ENCODE data around the gene KCNAB2.

Gene KCNAB2

GRCh38 chr1:6033124-6033523 lies 12.6 kb upstream of the KCNAB2 start:
- Histone ChIP-seq H3K9me3 (ENCODE audit: control insufficient read depth, low read length) (no peaks in the 10 kb centered on the region), H3K4me1 (ENCODE audit: control insufficient read depth, insufficient read depth, low read length) (peaks cover 4% of the 10 kb centered on the region), H3K27ac (ENCODE audit: insufficient read depth, low read depth, low read length, poor library complexity, severe bottlenecking) (no peak overlapping the region), H3K36me3 (ENCODE audit: control insufficient read depth, insufficient read depth, low read length) (no peaks in the 10 kb centered on the region), H3K27me3 (ENCODE audit: control insufficient read depth, insufficient read depth, low read length, poor library complexity, severe bottlenecking) (peaks cover 6% of the 10 kb centered on the region), H3K4me3 (ENCODE audit: insufficient read depth, low read depth, low read length) (no peak overlapping the region)
- WGBS, 2 experiments = 91% methylated on average over 8 of the region's 8 CpGs

DNA sequence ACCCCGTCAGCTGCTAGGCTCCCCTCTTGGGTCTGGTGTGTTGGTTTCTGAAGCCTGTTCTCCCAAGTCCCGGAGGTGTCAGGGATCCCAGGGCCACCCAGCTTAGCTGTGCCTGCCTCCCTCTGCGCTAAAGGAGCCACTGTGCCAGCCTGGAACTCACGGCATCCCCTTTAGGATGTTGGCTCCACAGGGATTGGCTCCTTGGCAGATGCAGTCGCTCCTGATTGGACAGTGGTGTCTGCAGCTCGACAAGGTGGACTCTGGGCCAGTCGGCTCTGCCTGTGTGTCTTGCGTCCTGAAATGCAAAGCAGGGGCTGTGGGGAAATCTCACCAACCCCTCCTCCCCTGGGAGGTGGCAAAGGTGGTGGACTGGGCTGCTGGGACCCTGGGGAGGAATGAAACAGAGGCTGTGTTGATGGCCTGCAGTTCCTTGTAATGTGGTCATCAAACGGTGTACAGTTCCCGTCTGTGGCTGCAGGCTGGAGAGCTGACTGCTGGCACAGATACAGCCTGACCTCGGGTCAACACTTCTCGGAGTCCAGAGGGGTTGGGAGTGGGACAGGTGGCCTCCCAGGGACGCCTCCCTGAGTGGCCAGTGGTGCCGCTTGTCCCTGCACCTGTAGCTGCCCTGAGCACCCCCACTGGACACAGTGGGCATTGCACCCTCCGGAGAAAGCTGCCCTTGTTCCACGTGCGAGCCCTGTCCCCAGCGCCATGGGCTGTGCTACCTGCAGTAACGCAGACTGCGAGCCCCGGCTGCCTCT lies 11.5 kb upstream of the KCNAB2 start:
- peak overlapping the region; percentile 7 for H3K4me3 ChIP-seq (ENCODE audit: insufficient read depth, low read depth, low read length)
- H3K27me3 ChIP-seq (ENCODE audit: control insufficient read depth, insufficient read depth, low read length, poor library complexity, severe bottlenecking) = peaks cover 6% of the 10 kb centered on the region
- H3K27ac ChIP-seq (ENCODE audit: insufficient read depth, low read depth, low read length, poor library complexity, severe bottlenecking) = no peak overlapping the region
- WGBS, 2 experiments = 32 to 34% methylated on average over 21 of the region's 21 CpGs
- no peaks in the 10 kb centered on the region for H3K9me3 ChIP-seq (ENCODE audit: control insufficient read depth, low read length)
- peaks cover 4% of the 10 kb centered on the region for H3K4me1 ChIP-seq (ENCODE audit: control insufficient read depth, insufficient read depth, low read length)
- H3K36me3 ChIP-seq (ENCODE audit: control insufficient read depth, insufficient read depth, low read length) = no peaks in the 10 kb centered on the region

DNA sequence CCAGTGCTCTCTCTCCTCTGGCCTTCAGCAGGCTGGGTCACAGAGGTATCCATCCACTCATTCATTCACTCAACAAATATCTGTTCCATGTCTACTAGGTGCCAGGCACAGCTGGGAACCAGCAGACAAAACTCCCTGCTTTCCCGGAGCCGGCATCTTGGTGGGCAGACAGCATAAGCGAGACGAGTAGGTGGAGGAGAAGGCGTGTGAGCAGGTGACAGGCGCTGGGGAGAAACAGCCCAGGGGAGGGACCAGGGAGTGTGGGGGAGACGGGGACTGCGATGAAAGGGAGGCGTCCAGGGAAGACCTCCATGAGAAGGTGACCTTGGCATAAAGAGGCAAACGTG lies 11.0 kb upstream of the KCNAB2 start:
- Histone ChIP-seq H3K27ac (ENCODE audit: insufficient read depth, low read depth, low read length, poor library complexity, severe bottlenecking) (no peak overlapping the region), H3K4me1 (ENCODE audit: control insufficient read depth, insufficient read depth, low read length) (peaks cover 4% of the 10 kb centered on the region), H3K9me3 (ENCODE audit: control insufficient read depth, low read length) (no peaks in the 10 kb centered on the region), H3K27me3 (ENCODE audit: control insufficient read depth, insufficient read depth, low read length, poor library complexity, severe bottlenecking) (peaks cover 6% of the 10 kb centered on the region), H3K36me3 (ENCODE audit: control insufficient read depth, insufficient read depth, low read length) (no peaks in the 10 kb centered on the region), H3K4me3 (ENCODE audit: insufficient read depth, low read depth, low read length) (no peak overlapping the region)
- WGBS, 2 experiments = 83 to 89% methylated on average over 10 of the region's 10 CpGs

DNA sequence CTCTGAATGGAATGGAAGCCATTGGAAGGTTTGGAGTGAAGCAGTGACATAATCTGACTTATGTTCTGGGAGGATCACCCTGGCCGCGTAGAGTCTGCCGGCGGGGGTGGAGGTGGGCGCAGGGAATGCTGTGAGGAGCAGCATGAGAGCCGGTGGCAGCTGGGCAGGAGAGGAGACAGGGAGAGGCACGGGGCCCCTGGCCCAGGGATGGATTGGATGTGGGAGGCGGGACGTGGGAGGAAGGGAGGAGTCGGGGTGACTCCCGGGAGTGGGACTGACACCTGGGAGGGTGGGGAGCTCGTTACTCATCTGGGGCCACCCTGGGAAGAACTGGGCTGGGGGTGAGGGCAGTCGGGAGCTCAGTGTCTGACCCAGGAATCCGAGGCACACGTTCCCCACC lies 10.4 kb upstream of the KCNAB2 start:
- H3K27ac ChIP-seq (ENCODE audit: insufficient read depth, low read depth, low read length, poor library complexity, severe bottlenecking) = no peak overlapping the region
- 88 to 91% methylated on average over 15 of the region's 15 CpGs for WGBS, 2 experiments

DNA sequence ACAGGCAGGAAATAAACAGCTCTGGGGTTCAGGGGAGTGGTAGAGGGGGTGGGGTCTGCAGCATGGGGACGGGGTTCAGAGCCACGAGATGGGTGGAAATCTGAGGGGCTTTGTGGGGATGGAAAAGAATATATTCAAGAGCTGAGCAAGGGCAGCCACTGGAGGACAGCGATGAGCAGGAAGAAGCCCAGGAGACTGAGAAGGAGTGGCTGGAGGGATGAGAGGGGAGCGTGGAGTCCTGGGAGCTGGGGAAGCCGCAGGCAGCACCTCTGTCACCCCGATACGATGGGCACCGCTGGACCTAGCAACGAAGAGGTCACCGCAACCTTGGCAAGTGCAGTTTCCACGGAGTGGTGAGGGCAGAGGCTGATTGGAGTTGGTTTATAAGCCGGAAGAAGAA lies 10.0 kb upstream of the KCNAB2 start:
- Histone ChIP-seq H3K9me3 (ENCODE audit: control insufficient read depth, low read length) (no peaks in the 10 kb centered on the region), H3K4me1 (ENCODE audit: control insufficient read depth, insufficient read depth, low read length) (peaks cover 4% of the 10 kb centered on the region), H3K27me3 (ENCODE audit: control insufficient read depth, insufficient read depth, low read length, poor library complexity, severe bottlenecking) (peaks cover 6% of the 10 kb centered on the region), H3K36me3 (ENCODE audit: control insufficient read depth, insufficient read depth, low read length) (no peaks in the 10 kb centered on the region), H3K27ac (ENCODE audit: insufficient read depth, low read depth, low read length, poor library complexity, severe bottlenecking) (no peak overlapping the region), H3K4me3 (ENCODE audit: insufficient read depth, low read depth, low read length) (no peak overlapping the region)
- 82% methylated on average over 12 of the region's 12 CpGs for WGBS, 2 experiments

More for the DNA sequence above, 10.4 kb upstream of the KCNAB2 start:
- Histone ChIP-seq H3K4me3 (ENCODE audit: insufficient read depth, low read depth, low read length) (no peak overlapping the region), H3K9me3 (ENCODE audit: control insufficient read depth, low read length) (no peaks in the 10 kb centered on the region), H3K4me1 (ENCODE audit: control insufficient read depth, insufficient read depth, low read length) (peaks cover 4% of the 10 kb centered on the region), H3K27me3 (ENCODE audit: control insufficient read depth, insufficient read depth, low read length, poor library complexity, severe bottlenecking) (peaks cover 6% of the 10 kb centered on the region), H3K36me3 (ENCODE audit: control insufficient read depth, insufficient read depth, low read length) (no peaks in the 10 kb centered on the region)

GRCh38 chr1:6037338-6037762 lies 8.3 kb upstream of the KCNAB2 start:
- H3K9me3 ChIP-seq (ENCODE audit: control insufficient read depth, low read length) = no peaks in the 10 kb centered on the region
- H3K4me3 ChIP-seq (ENCODE audit: insufficient read depth, low read depth, low read length) = no peak overlapping the region
- no peaks in the 10 kb centered on the region for H3K27me3 ChIP-seq (ENCODE audit: control insufficient read depth, insufficient read depth, low read length, poor library complexity, severe bottlenecking)
- WGBS, 2 experiments = 58 to 64% methylated on average over 9 of the region's 9 CpGs
- no peaks in the 10 kb centered on the region for H3K36me3 ChIP-seq (ENCODE audit: control insufficient read depth, insufficient read depth, low read length)
- H3K4me1 ChIP-seq (ENCODE audit: control insufficient read depth, insufficient read depth, low read length) = peaks cover 4% of the 10 kb centered on the region
- H3K27ac ChIP-seq (ENCODE audit: insufficient read depth, low read depth, low read length, poor library complexity, severe bottlenecking) = no peak overlapping the region

GRCh38 chr1:6038603-6039002 lies 7.1 kb upstream of the KCNAB2 start:
- H3K36me3 ChIP-seq (ENCODE audit: control insufficient read depth, insufficient read depth, low read length) = no peaks in the 10 kb centered on the region
- peaks cover 4% of the 10 kb centered on the region for H3K4me1 ChIP-seq (ENCODE audit: control insufficient read depth, insufficient read depth, low read length)
- no peaks in the 10 kb centered on the region for H3K9me3 ChIP-seq (ENCODE audit: control insufficient read depth, low read length)
- H3K4me3 ChIP-seq (ENCODE audit: insufficient read depth, low read depth, low read length) = no peak overlapping the region
- H3K27ac ChIP-seq (ENCODE audit: insufficient read depth, low read depth, low read length, poor library complexity, severe bottlenecking) = no peak overlapping the region
- 85 to 90% methylated on average over 7 of the region's 7 CpGs for WGBS, 2 experiments
- H3K27me3 ChIP-seq (ENCODE audit: control insufficient read depth, insufficient read depth, low read length, poor library complexity, severe bottlenecking) = no peaks in the 10 kb centered on the region

- Histone ChIP-seq H3K27ac (ENCODE audit: insufficient read depth, low read depth, low read length, poor library complexity, severe bottlenecking) (no peak overlapping the region), H3K27me3 (ENCODE audit: control insufficient read depth, insufficient read depth, low read length, poor library complexity, severe bottlenecking) (no peaks in the 10 kb centered on the region), H3K4me3 (ENCODE audit: insufficient read depth, low read depth, low read length) (no peak overlapping the region), H3K4me1 (ENCODE audit: control insufficient read depth, insufficient read depth, low read length) (peaks cover 4% of the 10 kb centered on the region), H3K9me3 (ENCODE audit: control insufficient read depth, low read length) (no peaks in the 10 kb centered on the region), H3K36me3 (ENCODE audit: control insufficient read depth, insufficient read depth, low read length) (no peaks in the 10 kb centered on the region)
- 90 to 94% methylated on average over 15 of the region's 15 CpGs for WGBS, 2 experiments
Measured at GRCh38 chr1:6039031-6039430, 6.7 kb upstream of the KCNAB2 start.

DNA sequence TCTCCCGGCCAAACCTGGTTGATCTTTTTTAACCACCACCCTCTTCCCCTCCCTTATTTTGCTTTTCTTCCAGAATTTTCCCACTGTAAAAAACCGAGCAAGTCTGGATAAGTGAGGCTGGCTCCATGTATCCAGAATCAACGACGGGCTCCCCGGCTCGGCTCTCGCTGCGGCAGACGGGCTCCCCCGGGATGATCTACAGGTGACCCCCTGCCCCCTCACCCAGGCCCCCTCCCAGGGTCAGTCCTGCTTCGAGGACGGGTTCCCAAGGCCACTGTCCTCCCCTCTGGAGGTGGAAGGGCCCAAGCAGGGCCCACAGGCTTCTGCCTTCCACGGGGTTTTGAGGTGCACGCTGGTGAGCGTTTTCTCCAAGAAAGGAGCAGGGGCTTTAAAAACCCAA lies 5.2 kb upstream of the KCNAB2 start:
- Histone ChIP-seq H3K36me3 (ENCODE audit: control insufficient read depth, insufficient read depth, low read length) (no peaks in the 10 kb centered on the region), H3K27ac (ENCODE audit: insufficient read depth, low read depth, low read length, poor library complexity, severe bottlenecking) (no peak overlapping the region), H3K4me1 (ENCODE audit: control insufficient read depth, insufficient read depth, low read length) (peaks cover 4% of the 10 kb centered on the region), H3K27me3 (ENCODE audit: control insufficient read depth, insufficient read depth, low read length, poor library complexity, severe bottlenecking) (no peaks in the 10 kb centered on the region), H3K4me3 (ENCODE audit: insufficient read depth, low read depth, low read length) (no peak overlapping the region), H3K9me3 (ENCODE audit: control insufficient read depth, low read length) (no peaks in the 10 kb centered on the region)
- WGBS, 2 experiments = 92 to 94% methylated on average over 15 of the region's 15 CpGs

- H3K27me3 ChIP-seq (ENCODE audit: control insufficient read depth, insufficient read depth, low read length, poor library complexity, severe bottlenecking) = no peaks in the 10 kb centered on the region
- H3K36me3 ChIP-seq (ENCODE audit: control insufficient read depth, insufficient read depth, low read length) = no peaks in the 10 kb centered on the region
- WGBS, 2 experiments = 94% methylated on average over 22 of the region's 22 CpGs
- H3K9me3 ChIP-seq (ENCODE audit: control insufficient read depth, low read length) = no peaks in the 10 kb centered on the region
- peaks cover 4% of the 10 kb centered on the region for H3K4me1 ChIP-seq (ENCODE audit: control insufficient read depth, insufficient read depth, low read length)
- no peak overlapping the region for H3K4me3 ChIP-seq (ENCODE audit: insufficient read depth, low read depth, low read length)
- no peak overlapping the region for H3K27ac ChIP-seq (ENCODE audit: insufficient read depth, low read depth, low read length, poor library complexity, severe bottlenecking)
Measured at GRCh38 chr1:6040861-6041415, 4.8 kb upstream of the KCNAB2 start.

All from ectodermal cell (in vitro differentiated cells).